MCF 10A (cell line): Measurements from ENCODE around the gene ZBTB21. TPM values are rescaled to one million over a fixed set of nuclear protein-coding genes. Genes with fewer than 3 reads are reported as not detected.

Source experiments
- BruUV-seq: library from RNA; stranded (reverse); fragments of 400-500 nt; replicated peaks from 2 replicates; lab custom pipeline; 2021; lab: Mats Ljungman, UMichigan
- CTCF ChIA-PET: fragments of 300-600 bp; sonication (Branson Sonifier 250); formaldehyde crosslinking; extraction: SDS; loops from one replicate; lab custom pipeline; 2021; ENCODE audit warnings: antibody characterized with exemption, inconsistent platforms; lab: Yijun Ruan, JAX
- POLR2A ChIA-PET: fragments of 300-600, 350-650 bp; sonication (Branson Sonifier 250); formaldehyde crosslinking; extraction: SDS; loops from one replicate; lab custom pipeline; 2020; ENCODE audit warnings: antibody characterized with exemption, inconsistent platforms; lab: Yijun Ruan, JAX
- DNase-seq: peaks from one replicate; pipeline ENCODE4 v3.0.0-alpha.2; 2018; ENCODE audit not compliant: unreplicated experiment
- H3K27ac Mint-ChIP-seq: one replicate; pipeline ENCODE4 v1.8.0; 2022; ENCODE audit warnings: mild to moderate bottlenecking, low read depth, mixed read lengths; ENCODE audit not compliant: unreplicated experiment
- H3K27me3 Mint-ChIP-seq: one replicate; pipeline ENCODE4 v1.8.0; 2022; ENCODE audit warnings: mixed read lengths; ENCODE audit not compliant: insufficient read depth, unreplicated experiment
- H3K36me3 Mint-ChIP-seq: one replicate; pipeline ENCODE4 v1.8.0; 2022; ENCODE audit warnings: mild to moderate bottlenecking, moderate library complexity, mixed read lengths; ENCODE audit not compliant: insufficient read depth, unreplicated experiment
- H3K4me1 Mint-ChIP-seq: one replicate; pipeline ENCODE4 v1.8.0; 2022; ENCODE audit warnings: mixed read lengths; ENCODE audit not compliant: insufficient read depth, unreplicated experiment
- H3K4me3 Mint-ChIP-seq: one replicate; pipeline ENCODE4 v1.8.0; 2022; ENCODE audit warnings: mild to moderate bottlenecking, moderate library complexity, mixed read lengths; ENCODE audit not compliant: unreplicated experiment
- H3K9me3 Mint-ChIP-seq: one replicate; pipeline ENCODE4 v1.8.0; 2022; ENCODE audit warnings: mixed read lengths; ENCODE audit not compliant: unreplicated experiment
- intact Hi-C: fragments of 100-400 bp; cut with micrococcal nuclease; formaldehyde crosslinking; loops from 2 replicates; pipeline ENCODE4 v1.14.1; 2022
- total RNA-seq: library from RNA; stranded (reverse); gene quantifications from 2 replicates; pipeline ENCODE4 v1.2.3, GENCODE V29; 2022
- TF ChIP-seq, protein P1 (sequence below): fragments of 200-600 bp; IDR thresholded peaks from one replicate; pipeline ENCODE4 v1.8.0; 2022; ENCODE audit warnings: antibody characterized with exemption, mild to moderate bottlenecking; ENCODE audit not compliant: unreplicated experiment

ZBTB21 gene
- total RNA-seq, 1 experiment from 2014 or later: 27.3 TPM

DNA sequence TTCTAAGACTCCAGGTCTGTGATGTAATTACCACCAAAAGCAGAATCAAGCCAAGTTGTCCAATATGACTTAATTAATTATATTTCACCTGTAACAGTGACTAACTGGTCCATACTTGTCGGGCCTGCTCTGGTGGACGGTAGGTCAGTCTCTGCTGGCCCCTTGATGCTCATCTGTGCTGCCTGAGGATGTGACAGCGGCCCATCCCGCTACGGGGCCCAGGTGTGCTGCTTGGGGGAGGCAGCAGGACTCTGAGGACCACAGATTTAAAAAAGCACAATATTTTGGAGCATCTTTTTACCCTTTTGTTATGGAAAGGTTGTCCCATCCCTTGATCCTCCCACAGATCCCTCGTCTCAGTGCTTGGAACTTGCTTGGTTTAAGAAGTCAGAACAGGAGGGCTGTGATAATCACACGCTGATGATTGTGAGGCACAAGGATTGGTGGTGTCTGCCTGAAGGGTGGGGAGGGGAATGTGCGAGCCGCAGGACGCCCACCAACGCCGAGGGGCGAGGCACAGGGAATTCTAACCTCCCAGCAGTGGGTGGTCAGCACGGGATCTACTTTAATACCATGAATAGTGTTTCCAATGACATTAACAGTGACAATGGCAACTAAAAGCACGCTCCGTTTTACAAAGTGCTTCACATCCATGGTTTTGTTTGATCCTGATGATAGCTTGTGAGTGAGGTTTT lies 33.2 kb upstream of the ZBTB21 start:
- ChIA-PET POLR2A (no interaction called here), CTCF (interaction anchor here (1.1 kb wide), 1 partner anchor 37 kb away, joined by 3 read pairs; no protein-coding TSS in a partner anchor)
- H3K27ac Mint-ChIP-seq: no peak overlapping the region
- TF ChIP-seq, protein P1, sequence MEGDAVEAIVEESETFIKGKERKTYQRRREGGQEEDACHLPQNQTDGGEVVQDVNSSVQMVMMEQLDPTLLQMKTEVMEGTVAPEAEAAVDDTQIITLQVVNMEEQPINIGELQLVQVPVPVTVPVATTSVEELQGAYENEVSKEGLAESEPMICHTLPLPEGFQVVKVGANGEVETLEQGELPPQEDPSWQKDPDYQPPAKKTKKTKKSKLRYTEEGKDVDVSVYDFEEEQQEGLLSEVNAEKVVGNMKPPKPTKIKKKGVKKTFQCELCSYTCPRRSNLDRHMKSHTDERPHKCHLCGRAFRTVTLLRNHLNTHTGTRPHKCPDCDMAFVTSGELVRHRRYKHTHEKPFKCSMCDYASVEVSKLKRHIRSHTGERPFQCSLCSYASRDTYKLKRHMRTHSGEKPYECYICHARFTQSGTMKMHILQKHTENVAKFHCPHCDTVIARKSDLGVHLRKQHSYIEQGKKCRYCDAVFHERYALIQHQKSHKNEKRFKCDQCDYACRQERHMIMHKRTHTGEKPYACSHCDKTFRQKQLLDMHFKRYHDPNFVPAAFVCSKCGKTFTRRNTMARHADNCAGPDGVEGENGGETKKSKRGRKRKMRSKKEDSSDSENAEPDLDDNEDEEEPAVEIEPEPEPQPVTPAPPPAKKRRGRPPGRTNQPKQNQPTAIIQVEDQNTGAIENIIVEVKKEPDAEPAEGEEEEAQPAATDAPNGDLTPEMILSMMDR: no peak
- H3K27me3 Mint-ChIP-seq: no peaks in the 10 kb centered on the region
- H3K4me1 Mint-ChIP-seq: peaks cover 24% of the 10 kb centered on the region
- H3K4me3 Mint-ChIP-seq: no peak overlapping the region
- H3K36me3 Mint-ChIP-seq: peaks cover 8% of the 10 kb centered on the region
- BruUV-seq: no TSS peak
- DNase-seq: no peak
- H3K9me3 Mint-ChIP-seq: no peaks in the 10 kb centered on the region
- intact Hi-C loops: no loop called here

DNA sequence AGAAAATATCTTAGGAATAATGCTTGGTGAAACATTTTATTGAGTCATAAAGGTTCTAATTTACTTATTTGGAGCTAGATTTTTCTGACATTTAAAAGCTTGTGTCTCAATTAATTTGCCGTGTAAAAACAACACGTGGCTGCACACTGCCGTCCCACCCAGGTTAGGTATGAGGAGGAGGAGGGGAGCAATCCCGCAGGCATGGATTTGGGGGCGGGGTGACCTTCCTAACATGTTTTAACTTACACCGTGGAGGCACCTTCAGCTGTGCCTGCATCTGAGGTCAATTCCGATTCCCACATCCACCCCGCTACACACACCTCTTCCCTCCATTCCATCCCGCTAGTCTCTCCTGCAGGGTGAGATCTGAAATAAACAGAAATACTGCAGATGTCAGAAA lies 32.5 kb upstream of the ZBTB21 start:
- no peaks in the 10 kb centered on the region for H3K9me3 Mint-ChIP-seq
- H3K4me1 Mint-ChIP-seq: peaks cover 24% of the 10 kb centered on the region
- TF ChIP-seq, protein P1: no peak
- CTCF ChIA-PET: interaction anchor here (0.6 to 0.8 kb wide), 3 partner anchors 15 to 227 kb away, joined by 3 to 4 read pairs (median 3); no protein-coding TSS in a partner anchor
- no TSS peak for BruUV-seq
- DNase-seq: no peak
- peaks cover 8% of the 10 kb centered on the region for H3K36me3 Mint-ChIP-seq
- H3K27me3 Mint-ChIP-seq: no peaks in the 10 kb centered on the region
- H3K4me3 Mint-ChIP-seq: no peak overlapping the region
- POLR2A ChIA-PET: no interaction called here
- intact Hi-C loops: no loop called here
- H3K27ac Mint-ChIP-seq: no peak overlapping the region

DNA sequence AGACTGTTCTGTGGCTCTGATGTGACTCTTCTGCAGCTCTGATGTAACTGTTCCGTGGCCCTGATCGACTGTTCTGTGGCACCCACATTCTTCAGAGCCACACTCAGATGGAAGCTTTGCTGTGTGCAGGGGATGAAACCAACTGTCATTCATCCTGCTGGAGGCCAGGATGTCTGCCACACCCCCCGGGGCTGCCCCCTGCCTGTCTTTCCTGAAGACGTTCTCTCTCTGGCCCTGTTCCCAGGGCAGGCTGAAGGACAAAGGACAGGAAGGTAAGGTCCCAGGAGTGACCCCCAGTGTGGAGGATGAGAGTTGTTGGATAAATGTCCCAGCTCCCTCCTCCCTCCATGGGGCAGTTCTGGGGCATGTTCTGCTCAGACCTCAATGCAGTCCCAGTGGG lies 31.6 kb upstream of the ZBTB21 start:
- BruUV-seq: no TSS peak
- no peak overlapping the region for H3K27ac Mint-ChIP-seq
- CTCF ChIA-PET: no interaction called here

DNA sequence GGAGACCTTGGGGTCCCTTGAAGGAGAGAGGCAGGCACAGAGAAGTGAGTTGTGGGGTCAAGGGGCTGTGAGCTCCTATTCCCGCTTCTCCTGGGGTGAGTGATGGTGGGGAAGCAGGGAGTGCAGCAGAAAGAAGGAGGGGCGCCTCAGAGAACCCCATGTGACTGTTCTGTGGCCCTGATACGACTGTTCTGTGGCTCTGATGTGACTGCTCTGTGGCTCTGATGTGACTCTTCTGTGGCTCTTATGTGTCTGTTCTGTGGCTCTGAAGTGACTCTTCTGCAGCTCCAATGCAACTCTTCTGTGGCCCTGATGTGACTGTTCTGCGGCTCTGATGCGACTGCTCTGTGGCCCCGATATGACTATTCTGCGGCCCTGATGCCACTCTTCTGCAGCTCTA lies 31.1 kb upstream of the ZBTB21 start:
- TF ChIP-seq, protein P1: no peak
- Mint-ChIP-seq H3K27me3 (no peaks in the 10 kb centered on the region), H3K4me1 (peaks cover 24% of the 10 kb centered on the region), H3K4me3 (no peak overlapping the region), H3K36me3 (no peaks in the 10 kb centered on the region), H3K9me3 (no peaks in the 10 kb centered on the region), H3K27ac (peak overlapping the region; percentile 64)
- DNase-seq: no peak
- ChIA-PET CTCF (no interaction called here), POLR2A (interaction anchor here (0.7 to 0.9 kb wide), 2 partner anchors 16 to 46 kb away, joined by 3 read pairs; no protein-coding TSS in a partner anchor)
- no TSS peak for BruUV-seq
- intact Hi-C loops: no loop called here

More for the DNA sequence above, 31.6 kb upstream of the ZBTB21 start:
- peaks cover 2% of the 10 kb centered on the region for H3K36me3 Mint-ChIP-seq
- H3K4me1 Mint-ChIP-seq: peaks cover 24% of the 10 kb centered on the region
- H3K27me3 Mint-ChIP-seq: no peaks in the 10 kb centered on the region
- no peak for DNase-seq
- TF ChIP-seq, protein P1: no peak
- POLR2A ChIA-PET: interaction anchor here (0.9 kb wide), 1 partner anchor 16 kb away, joined by 3 read pairs; no protein-coding TSS in a partner anchor
- H3K9me3 Mint-ChIP-seq: no peaks in the 10 kb centered on the region
- intact Hi-C loops: no loop called here
- no peak overlapping the region for H3K4me3 Mint-ChIP-seq
